SW480 (cell line): Measurements from ENCODE around the gene ATF7IP.

Experiments used
- DNase-seq: peaks from one replicate; pipeline ENCODE4 v3.0.0-alpha.2; 2016; ENCODE audit warnings: low spot score

Gene ATF7IP

GRCh38 chr12:14418451-14418890, 53.0 kb downstream of the ATF7IP start:
- no peak for DNase-seq

- DNase-seq, result no peak
Measured at GRCh38 chr12:14422516-14423230, 57.2 kb downstream of the ATF7IP start.

- no peak for DNase-seq
Measured at GRCh38 chr12:14424545-14424944, 59.1 kb downstream of the ATF7IP start.

GRCh38 chr12:14426792-14427191, 61.3 kb downstream of the ATF7IP start:
- no peak for DNase-seq

GRCh38 chr12:14427929-14428328, 62.4 kb downstream of the ATF7IP start:
- DNase-seq, result no peak

- no peak for DNase-seq
Measured at GRCh38 chr12:14430394-14430986, 65.0 kb downstream of the ATF7IP start.

- DNase-seq, result no peak
Measured at GRCh38 chr12:14431975-14432374, 66.5 kb downstream of the ATF7IP start.

- no peak for DNase-seq
Measured at GRCh38 chr12:14435627-14436026, 70.1 kb downstream of the ATF7IP start.

GRCh38 chr12:14442221-14442881, 76.9 kb downstream of the ATF7IP start:
- no peak for DNase-seq

- no peak for DNase-seq
Measured at GRCh38 chr12:14443531-14443930, 78.0 kb downstream of the ATF7IP start.

GRCh38 chr12:14450479-14450878, 85.0 kb downstream of the ATF7IP start:
- no peak for DNase-seq

GRCh38 chr12:14452336-14452735, 86.9 kb downstream of the ATF7IP start:
- no peak for DNase-seq

- no peak for DNase-seq
Measured at GRCh38 chr12:14452865-14453264, 87.4 kb downstream of the ATF7IP start.

- DNase-seq, result peak; percentile 55
Measured at GRCh38 chr12:14454098-14454907, 88.8 kb downstream of the ATF7IP start.

- no peak for DNase-seq
Measured at GRCh38 chr12:14460212-14460841, 94.8 kb downstream of the ATF7IP start.

GRCh38 chr12:14471497-14471896, 106.0 kb downstream of the ATF7IP start:
- DNase-seq, result no peak

GRCh38 chr12:14473707-14474287, 108.3 kb downstream of the ATF7IP start:
- DNase-seq, result peak; percentile 65

GRCh38 chr12:14479004-14479403, 113.5 kb downstream of the ATF7IP start:
- DNase-seq, result no peak

- no peak for DNase-seq
Measured at GRCh38 chr12:14481201-14481600, 115.7 kb downstream of the ATF7IP start.

- DNase-seq, result no peak
Measured at GRCh38 chr12:14482361-14482760, 116.9 kb downstream of the ATF7IP start.

GRCh38 chr12:14482886-14483285, 117.4 kb downstream of the ATF7IP start:
- DNase-seq, result no peak

- DNase-seq, result no peak
Measured at GRCh38 chr12:14495326-14495725, 129.8 kb downstream of the ATF7IP start.
